Mesothelial cell of epicardium (in vitro differentiated cells): ENCODE measurements around the gene RMI2. TPM values are rescaled to one million over a fixed set of nuclear protein-coding genes. Genes with fewer than 3 reads are reported as not detected.

Source experiments
- DNase-seq, 2 experiments: peaks; one replicate each; pipeline ENCODE4 v3.0.0; 2021; ENCODE audit warnings: low spot score in 2 of 2; ENCODE audit not compliant: unreplicated experiment in 2 of 2
- H3K27ac Mint-ChIP-seq: 2 replicates; pipeline ENCODE4 v1.8.0; 2021; ENCODE audit warnings: mixed read lengths
- H3K27me3 Mint-ChIP-seq: 2 replicates; pipeline ENCODE4 v1.8.0; 2021; ENCODE audit warnings: low read depth, mixed read lengths
- H3K36me3 Mint-ChIP-seq: 2 replicates; pipeline ENCODE4 v1.8.0; 2021; ENCODE audit warnings: mixed read lengths
- H3K4me1 Mint-ChIP-seq: 2 replicates; pipeline ENCODE4 v1.8.0; 2021; ENCODE audit warnings: mixed read lengths
- H3K4me3 Mint-ChIP-seq: 2 replicates; pipeline ENCODE4 v1.8.0; 2021; ENCODE audit warnings: mild to moderate bottlenecking, moderate library complexity, mixed read lengths
- H3K9me3 Mint-ChIP-seq: 2 replicates; pipeline ENCODE4 v1.8.0; 2021; ENCODE audit warnings: mixed read lengths
- CTCF ChIP-seq: fragments of 200-600 bp; sonication (generic); IDR thresholded peaks from one replicate; pipeline ENCODE4 v1.5.0; 2021; ENCODE audit warnings: antibody characterized with exemption; ENCODE audit not compliant: unreplicated experiment
- total RNA-seq: library from RNA; stranded (reverse); gene quantifications from 3 replicates; pipeline ENCODE4 v1.2.1, GENCODE V29; 2021

Gene RMI2
- total RNA-seq, 1 donor from 2014 or later = 22.4 TPM

DNA sequence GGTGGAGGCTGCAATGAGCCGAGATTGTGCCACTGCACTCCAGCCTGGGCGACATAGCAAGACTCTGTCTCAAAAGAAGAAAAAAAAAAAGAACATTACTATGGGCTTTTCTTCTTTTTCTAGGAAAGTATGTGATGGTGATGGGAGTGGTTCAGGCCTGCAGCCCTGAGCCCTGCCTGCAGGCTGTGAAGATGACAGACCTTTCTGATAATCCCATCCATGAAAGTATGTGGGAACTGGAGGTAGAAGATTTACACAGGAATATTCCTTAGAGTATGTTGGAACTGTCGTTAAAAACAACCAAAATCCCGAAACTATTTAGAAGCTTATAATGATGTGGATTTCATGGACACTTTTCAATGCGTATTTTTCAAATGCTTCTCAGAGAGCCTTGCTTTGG is 5.3 kb downstream of the RMI2 start:
- Mint-ChIP-seq H3K36me3 (no peaks in the 10 kb centered on the region), H3K9me3 (peaks cover 3% of the 10 kb centered on the region), H3K27ac (peak overlapping the region; percentile 90), H3K27me3 (no peaks in the 10 kb centered on the region), H3K4me1 (peaks cover 49% of the 10 kb centered on the region), H3K4me3 (peak overlapping the region; percentile 33)
- no peak for DNase-seq
- TF ChIP-seq CTCF = no peak

DNA sequence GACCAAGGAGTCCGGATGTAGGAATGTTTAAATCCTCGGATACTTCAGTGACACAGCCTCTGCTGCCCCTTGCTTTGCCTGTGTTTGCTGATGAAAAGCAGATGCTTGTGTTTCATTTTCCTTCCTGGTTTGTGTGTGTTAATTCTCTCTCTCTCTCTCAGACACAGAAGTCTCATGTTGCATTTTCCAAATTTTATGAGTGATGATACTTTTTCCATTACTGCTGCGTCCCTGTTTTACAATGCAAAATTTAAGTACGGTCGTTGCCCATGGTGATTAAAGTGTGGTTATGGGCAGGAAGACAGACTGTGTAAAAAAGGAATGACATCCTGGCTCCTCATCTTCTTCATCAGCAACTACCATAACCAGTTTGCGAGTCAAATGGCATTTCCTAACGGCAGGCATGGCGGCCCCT is 5.7 kb downstream of the RMI2 start:
- Mint-ChIP-seq H3K27ac (peak overlapping the region; percentile 90), H3K36me3 (no peaks in the 10 kb centered on the region), H3K4me1 (peaks cover 51% of the 10 kb centered on the region), H3K4me3 (peak overlapping the region; percentile 33), H3K27me3 (no peaks in the 10 kb centered on the region), H3K9me3 (peaks cover 3% of the 10 kb centered on the region)
- TF ChIP-seq CTCF = no peak
- DNase-seq = no peak

- Mint-ChIP-seq H3K27me3 (no peaks in the 10 kb centered on the region), H3K36me3 (no peaks in the 10 kb centered on the region), H3K4me3 (no peak overlapping the region), H3K9me3 (peaks cover 3% of the 10 kb centered on the region), H3K4me1 (peaks cover 56% of the 10 kb centered on the region), H3K27ac (no peak overlapping the region)
- no peak for DNase-seq
- no peak for TF ChIP-seq CTCF
Measured at GRCh38 chr16:11353158-11353557, 7.9 kb downstream of the RMI2 start.

DNA sequence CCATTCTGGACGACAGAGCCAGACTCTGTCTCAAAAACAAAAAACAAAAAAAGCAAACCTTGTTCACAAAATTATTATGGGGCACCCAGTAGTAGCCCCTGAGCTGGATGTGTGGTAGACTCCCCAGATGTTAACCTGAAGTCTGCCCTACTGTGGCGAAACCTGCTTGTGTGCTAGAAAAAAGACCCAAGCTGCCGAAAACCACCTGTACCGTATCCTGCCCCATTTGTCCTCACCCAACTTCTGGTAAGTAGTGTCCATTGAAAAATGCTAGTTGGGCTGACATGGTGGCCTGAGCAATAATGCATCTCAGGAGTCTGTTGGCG is 9.1 kb downstream of the RMI2 start:
- no peak overlapping the region for H3K27ac Mint-ChIP-seq
- no peaks in the 10 kb centered on the region for H3K36me3 Mint-ChIP-seq
- DNase-seq = no peak
- no peak for TF ChIP-seq CTCF
- no peak overlapping the region for H3K4me3 Mint-ChIP-seq
- H3K9me3 Mint-ChIP-seq = peaks cover 3% of the 10 kb centered on the region
- no peaks in the 10 kb centered on the region for H3K27me3 Mint-ChIP-seq
- peaks cover 59% of the 10 kb centered on the region for H3K4me1 Mint-ChIP-seq

DNA sequence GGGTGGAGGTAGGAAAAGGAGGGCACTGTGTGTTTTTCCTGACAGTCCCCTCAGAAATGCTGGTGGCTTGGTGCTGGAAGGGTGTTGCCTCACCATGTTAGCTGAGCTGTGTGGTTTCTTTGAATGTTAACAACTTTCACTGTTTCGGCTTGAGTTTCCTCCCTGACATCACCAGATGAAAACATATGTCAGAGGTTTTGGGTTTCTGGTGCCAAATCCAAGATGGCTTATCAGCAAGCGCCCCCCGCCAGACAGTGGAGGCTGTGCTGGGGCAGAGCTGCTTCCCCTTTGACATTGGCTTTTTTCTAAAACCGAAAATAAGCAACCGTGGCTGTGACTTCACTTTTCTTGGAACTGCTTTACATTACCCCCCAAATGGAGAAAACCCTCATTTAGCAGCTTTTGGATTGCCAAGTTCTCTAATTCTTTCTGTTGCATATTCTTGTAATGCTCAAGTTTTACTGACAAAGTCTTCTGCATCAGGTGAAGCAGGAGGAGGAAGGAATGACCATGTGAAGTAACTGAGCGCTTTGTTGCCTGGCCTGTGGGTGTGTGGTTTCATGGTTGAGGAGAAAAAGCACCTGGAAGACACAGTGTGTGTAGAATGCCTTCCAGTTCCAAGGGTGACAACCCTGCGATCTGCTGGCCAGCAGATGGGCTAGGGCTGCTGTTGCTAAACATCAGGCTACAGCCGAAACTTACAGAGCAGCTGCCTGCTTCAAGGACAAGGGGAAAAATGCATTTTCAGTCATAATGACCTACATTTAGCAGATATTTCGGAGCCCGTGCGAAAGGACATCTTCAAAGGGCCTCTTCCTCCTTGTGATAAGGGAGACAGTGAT is 9.7 kb downstream of the RMI2 start:
- Mint-ChIP-seq H3K4me3 (no peak overlapping the region), H3K36me3 (no peaks in the 10 kb centered on the region), H3K4me1 (peaks cover 59% of the 10 kb centered on the region), H3K27me3 (no peaks in the 10 kb centered on the region), H3K27ac (peak overlapping the region; percentile 88), H3K9me3 (peaks cover 3% of the 10 kb centered on the region)
- TF ChIP-seq CTCF = no peak
- DNase-seq = no peak
